HepG2 (cell line): ENCODE results near the gene SELENOM. TPM values are rescaled to one million over a fixed set of nuclear protein-coding genes. Genes with fewer than 3 reads are reported as not detected.

Experiments used
- AGO1 ChIP-seq: fragments of 200-400 bp; formaldehyde crosslinking; IDR thresholded peaks from 2 replicates; pipeline ENCODE4 v1.6.1; 2017; ENCODE audit warnings: mild to moderate bottlenecking, low read depth, low read length, moderate library complexity; ENCODE audit not compliant: poor library complexity, severe bottlenecking
- CREB1 ChIP-seq, 2 experiments: fragments of 450-650 bp in 1 of 2; IDR thresholded peaks; 2 replicates each; pipeline ENCODE4 v1.6.1; 2016 to 2017; ENCODE audit warnings: control low read depth in 1 of 2, mild to moderate bottlenecking in 1 of 2, missing compliant biosample characterization in 1 of 2, missing genetic modification characterization in 1 of 2
- EEA1 ChIP-seq: sonication (generic); formaldehyde crosslinking; IDR thresholded peaks from 2 replicates; pipeline ENCODE4 v1.5.1; 2020; ENCODE audit warnings: mild to moderate bottlenecking, missing genetic modification reagents, borderline replicate concordance
- HNF4A ChIP-seq: sonication (generic); formaldehyde crosslinking; IDR thresholded peaks from 2 replicates; pipeline ENCODE4 v1.4.0; 2020; ENCODE audit warnings: missing genetic modification reagents
- JARID2 ChIP-seq: sonication (generic); formaldehyde crosslinking; IDR thresholded peaks from 2 replicates; pipeline ENCODE4 v1.8.1; 2023; ENCODE audit warnings: missing genetic modification reagents, inconsistent platforms; ENCODE audit not compliant: insufficient replicate concordance
- NAIF1 ChIP-seq: sonication (generic); formaldehyde crosslinking; IDR thresholded peaks from 2 replicates; pipeline ENCODE4 v1.5.0; 2020; ENCODE audit warnings: mild to moderate bottlenecking, missing genetic modification reagents, borderline replicate concordance
- PAWR ChIP-seq: sonication (generic); formaldehyde crosslinking; IDR thresholded peaks from 2 replicates; pipeline ENCODE4 v1.4.0; 2020; ENCODE audit warnings: missing genetic modification reagents, mild to moderate bottlenecking, borderline replicate concordance
- RORA ChIP-seq: sonication (generic); formaldehyde crosslinking; IDR thresholded peaks from 2 replicates; pipeline ENCODE4 v1.5.0; 2020; ENCODE audit warnings: mild to moderate bottlenecking, missing genetic modification reagents, moderate library complexity
- SIN3A ChIP-seq: IDR thresholded peaks from 2 replicates; pipeline ENCODE4 v1.6.1; 2011; ENCODE audit warnings: low read depth, mild to moderate bottlenecking, control low read depth, low read length, borderline replicate concordance
- SIN3B ChIP-seq: fragments of 150-350 bp; IDR thresholded peaks from 2 replicates; pipeline ENCODE4 v1.6.1; 2014; ENCODE audit warnings: low read length
- SOX5 ChIP-seq: IDR thresholded peaks from 2 replicates; pipeline ENCODE4 v1.6.1; 2016; ENCODE audit warnings: borderline replicate concordance
- ZBTB42 ChIP-seq: sonication (generic); formaldehyde crosslinking; IDR thresholded peaks from 2 replicates; pipeline ENCODE4 v1.5.0; 2020; ENCODE audit warnings: mild to moderate bottlenecking, missing genetic modification reagents
- ZEB1 ChIP-seq: IDR thresholded peaks from 2 replicates; pipeline ENCODE4 v1.6.1; 2012; ENCODE audit warnings: mild to moderate bottlenecking, low read depth, inconsistent platforms; ENCODE audit not compliant: insufficient replicate concordance
- ZSCAN31 ChIP-seq: sonication (generic); formaldehyde crosslinking; IDR thresholded peaks from 2 replicates; pipeline ENCODE4 v1.5.0; 2020; ENCODE audit warnings: low read depth, mild to moderate bottlenecking, missing genetic modification reagents
- polyA plus RNA-seq, 8 experiments: library from polyadenylated mRNA; depleted of rRNA in 3 of 8; stranded (reverse) in 7 of 8; unstranded in 1 of 8; fragments of >200 nt; fragmentation: Illumina TruSeq in 4 of 8; extraction: Trizol in 4 of 8; gene quantifications; 2 replicates each; pipeline versions ENCODE4 v1.2.1 to v1.2.3, GENCODE V29; 2011 to 2016; ENCODE audit warnings: low read depth in 4 of 8, missing spikeins in 1 of 8, mixed read lengths in 1 of 8; ENCODE audit not compliant: insufficient read depth in 1 of 8
- total RNA-seq, 5 experiments: library from RNA; depleted of rRNA; stranded (reverse); fragments of >200 nt; fragmentation: Illumina TruSeq; extraction: Trizol; gene quantifications; 2 replicates each; pipeline ENCODE4 v1.2.3, GENCODE V29; 2016; ENCODE audit warnings: low read depth in 1 of 5
- TF ChIP-seq, protein P1 (sequence below): sonication (generic); formaldehyde crosslinking; IDR thresholded peaks from 2 replicates; pipeline ENCODE4 v1.8.1; 2023; ENCODE audit warnings: mild to moderate bottlenecking, missing genetic modification reagents
- TF ChIP-seq, protein P2 (sequence below), 2 experiments: fragments of 450-650 bp in 1 of 2; sonication (generic) in 1 of 2; formaldehyde crosslinking; IDR thresholded peaks; 2 replicates each; pipeline versions ENCODE4 v1.5.0 to v1.8.0; 2020 to 2022; ENCODE audit warnings: mild to moderate bottlenecking in 1 of 2, missing genetic modification reagents in 1 of 2
- TF ChIP-seq, protein P3 (sequence below): IDR thresholded peaks from 2 replicates; pipeline ENCODE4 v1.6.1; 2016; ENCODE audit warnings: low read depth
- TF ChIP-seq, protein P4 (sequence below): sonication (generic); formaldehyde crosslinking; IDR thresholded peaks from 2 replicates; pipeline ENCODE4 v1.5.0; 2020; ENCODE audit warnings: mild to moderate bottlenecking, missing genetic modification reagents, borderline replicate concordance
- TF ChIP-seq, protein P5 (sequence below): IDR thresholded peaks from 2 replicates; pipeline ENCODE4 v1.6.1; 2016; ENCODE audit warnings: missing biosample characterization, missing genetic modification reagents, low read depth
- TF ChIP-seq, protein P6 (sequence below): sonication (generic); formaldehyde crosslinking; IDR thresholded peaks from 2 replicates; pipeline ENCODE4 v1.4.0; 2020; ENCODE audit warnings: missing genetic modification reagents

SELENOM gene
- total and polyA plus RNA-seq, 2 of the 13 experiments (the other 11 are each of a cell fraction or from before 2014, with no cell fraction given): 4.1 to 4.3 TPM

DNA sequence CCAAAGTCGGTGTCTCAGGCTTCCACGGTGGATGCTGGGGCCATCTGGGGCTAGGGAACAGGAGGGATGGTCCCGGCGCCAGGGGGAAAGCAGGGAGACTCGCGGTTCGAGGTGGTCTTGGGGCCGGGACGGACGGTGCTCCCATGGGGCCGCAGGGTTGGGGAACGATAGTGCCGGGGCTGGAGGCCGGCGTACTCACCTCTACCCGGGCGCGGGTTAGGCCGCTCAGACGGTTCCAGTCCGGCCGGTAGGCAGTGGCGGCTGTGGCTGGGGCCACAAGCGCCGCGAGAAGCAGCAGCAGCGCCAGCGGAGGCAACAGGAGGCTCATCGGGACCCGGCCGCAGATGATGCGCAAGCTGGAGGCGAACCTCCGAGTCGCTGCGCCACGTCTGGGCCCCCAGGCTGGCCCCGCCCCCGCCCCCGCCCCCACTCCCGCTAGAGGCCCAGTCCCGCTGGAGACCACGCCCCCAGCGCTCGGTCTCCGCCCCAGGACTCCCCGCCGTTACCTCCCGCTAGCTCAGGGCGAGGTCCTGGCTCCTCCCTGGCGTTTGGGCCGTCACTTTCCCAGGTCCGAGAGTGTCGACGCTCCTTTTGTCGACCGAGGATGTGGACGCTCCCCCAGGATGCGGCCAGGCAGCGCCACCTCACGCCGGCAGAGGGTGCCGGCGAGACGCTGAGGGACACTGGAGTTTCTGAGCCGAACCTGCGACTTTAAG, at the start of gene SELENOM (continued):
- TF ChIP-seq, protein P1, sequence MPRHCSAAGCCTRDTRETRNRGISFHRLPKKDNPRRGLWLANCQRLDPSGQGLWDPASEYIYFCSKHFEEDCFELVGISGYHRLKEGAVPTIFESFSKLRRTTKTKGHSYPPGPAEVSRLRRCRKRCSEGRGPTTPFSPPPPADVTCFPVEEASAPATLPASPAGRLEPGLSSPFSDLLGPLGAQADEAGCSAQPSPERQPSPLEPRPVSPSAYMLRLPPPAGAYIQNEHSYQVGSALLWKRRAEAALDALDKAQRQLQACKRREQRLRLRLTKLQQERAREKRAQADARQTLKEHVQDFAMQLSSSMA (CRISPR knock-in tag): peak; percentile 47; the same call in 1 of the 2 replicates
- TF ChIP-seq SIN3A: no peak
- TF ChIP-seq PAWR (CRISPR knock-in tag): no peak
- TF ChIP-seq JARID2 (CRISPR knock-in tag): no peak
- TF ChIP-seq AGO1: no peak
- TF ChIP-seq ZEB1: no peak
- TF ChIP-seq SOX5 (CRISPR knock-in tag): peak; percentile 39; the same call in 1 of the 2 replicates
- no peak for TF ChIP-seq ZBTB42 (CRISPR knock-in tag)
- no peak for TF ChIP-seq ZSCAN31 (CRISPR knock-in tag)
- peak; percentile 34; the same call in 1 of the 2 replicates for TF ChIP-seq CREB1 (IDR thresholded peaks at IDR 0.05)
- TF ChIP-seq CREB1 (CRISPR knock-in tag; IDR thresholded peaks at IDR 0.05): no peak
- TF ChIP-seq, protein P2, sequence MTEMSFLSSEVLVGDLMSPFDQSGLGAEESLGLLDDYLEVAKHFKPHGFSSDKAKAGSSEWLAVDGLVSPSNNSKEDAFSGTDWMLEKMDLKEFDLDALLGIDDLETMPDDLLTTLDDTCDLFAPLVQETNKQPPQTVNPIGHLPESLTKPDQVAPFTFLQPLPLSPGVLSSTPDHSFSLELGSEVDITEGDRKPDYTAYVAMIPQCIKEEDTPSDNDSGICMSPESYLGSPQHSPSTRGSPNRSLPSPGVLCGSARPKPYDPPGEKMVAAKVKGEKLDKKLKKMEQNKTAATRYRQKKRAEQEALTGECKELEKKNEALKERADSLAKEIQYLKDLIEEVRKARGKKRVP (CRISPR knock-in tag; IDR thresholded peaks at IDR 0.05): no peak
- no peak for TF ChIP-seq RORA (CRISPR knock-in tag)
- no peak for TF ChIP-seq NAIF1 (CRISPR knock-in tag)
- no peak for TF ChIP-seq SIN3B
- TF ChIP-seq, protein P3, sequence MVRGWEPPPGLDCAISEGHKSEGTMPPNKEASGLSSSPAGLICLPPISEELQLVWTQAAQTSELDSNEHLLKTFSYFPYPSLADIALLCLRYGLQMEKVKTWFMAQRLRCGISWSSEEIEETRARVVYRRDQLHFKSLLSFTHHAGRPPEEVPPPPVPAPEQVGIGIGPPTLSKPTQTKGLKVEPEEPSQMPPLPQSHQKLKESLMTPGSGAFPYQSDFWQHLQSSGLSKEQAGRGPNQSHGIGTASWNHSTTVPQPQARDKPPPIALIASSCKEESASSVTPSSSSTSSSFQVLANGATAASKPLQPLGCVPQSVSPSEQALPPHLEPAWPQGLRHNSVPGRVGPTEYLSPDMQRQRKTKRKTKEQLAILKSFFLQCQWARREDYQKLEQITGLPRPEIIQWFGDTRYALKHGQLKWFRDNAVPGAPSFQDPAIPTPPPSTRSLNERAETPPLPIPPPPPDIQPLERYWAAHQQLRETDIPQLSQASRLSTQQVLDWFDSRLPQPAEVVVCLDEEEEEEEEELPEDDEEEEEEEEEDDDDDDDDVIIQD (CRISPR knock-in tag): 0 out of 2 replicates have a peak, but pooled peaks have one; percentile 30
- TF ChIP-seq, protein P4, sequence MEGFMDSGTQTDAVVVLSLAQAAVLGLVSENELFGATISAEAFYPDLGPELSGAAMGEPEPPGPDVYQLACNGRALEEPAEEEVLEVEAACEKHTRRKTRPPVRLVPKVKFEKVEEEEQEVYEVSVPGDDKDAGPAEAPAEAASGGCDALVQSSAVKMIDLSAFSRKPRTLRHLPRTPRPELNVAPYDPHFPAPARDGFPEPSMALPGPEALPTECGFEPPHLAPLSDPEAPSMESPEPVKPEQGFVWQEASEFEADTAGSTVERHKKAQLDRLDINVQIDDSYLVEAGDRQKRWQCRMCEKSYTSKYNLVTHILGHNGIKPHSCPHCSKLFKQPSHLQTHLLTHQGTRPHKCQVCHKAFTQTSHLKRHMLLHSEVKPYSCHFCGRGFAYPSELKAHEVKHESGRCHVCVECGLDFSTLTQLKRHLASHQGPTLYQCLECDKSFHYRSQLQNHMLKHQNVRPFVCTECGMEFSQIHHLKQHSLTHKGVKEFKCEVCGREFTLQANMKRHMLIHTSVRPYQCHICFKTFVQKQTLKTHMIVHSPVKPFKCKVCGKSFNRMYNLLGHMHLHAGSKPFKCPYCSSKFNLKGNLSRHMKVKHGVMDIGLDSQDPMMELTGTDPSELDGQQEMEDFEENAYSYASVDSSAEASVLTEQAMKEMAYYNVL: peak; percentile 10; the same call in 1 of the 2 replicates
- TF ChIP-seq, protein P5, sequence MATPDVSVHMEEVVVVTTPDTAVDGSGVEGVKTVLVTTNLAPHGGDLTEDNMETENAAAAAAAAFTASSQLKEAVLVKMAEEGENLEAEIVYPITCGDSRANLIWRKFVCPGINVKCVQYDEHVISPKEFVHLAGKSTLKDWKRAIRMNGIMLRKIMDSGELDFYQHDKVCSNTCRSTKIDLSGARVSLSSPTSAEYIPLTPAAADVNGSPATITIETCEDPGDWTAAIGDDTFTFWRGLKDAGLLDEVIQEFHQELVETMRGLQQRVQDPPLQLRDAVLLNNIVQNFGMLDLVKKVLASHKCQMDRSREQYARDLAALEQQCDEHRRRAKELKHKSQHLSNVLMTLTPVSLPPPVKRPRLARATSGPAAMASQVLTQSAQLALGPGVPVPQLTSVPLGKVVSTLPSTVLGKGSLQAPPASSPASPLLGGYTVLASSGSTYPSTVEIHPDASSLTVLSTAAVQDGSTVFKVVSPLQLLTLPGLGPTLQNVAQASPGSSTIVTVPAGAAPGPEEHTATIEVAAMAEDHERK (CRISPR knock-in tag): no peak
- TF ChIP-seq, protein P6, sequence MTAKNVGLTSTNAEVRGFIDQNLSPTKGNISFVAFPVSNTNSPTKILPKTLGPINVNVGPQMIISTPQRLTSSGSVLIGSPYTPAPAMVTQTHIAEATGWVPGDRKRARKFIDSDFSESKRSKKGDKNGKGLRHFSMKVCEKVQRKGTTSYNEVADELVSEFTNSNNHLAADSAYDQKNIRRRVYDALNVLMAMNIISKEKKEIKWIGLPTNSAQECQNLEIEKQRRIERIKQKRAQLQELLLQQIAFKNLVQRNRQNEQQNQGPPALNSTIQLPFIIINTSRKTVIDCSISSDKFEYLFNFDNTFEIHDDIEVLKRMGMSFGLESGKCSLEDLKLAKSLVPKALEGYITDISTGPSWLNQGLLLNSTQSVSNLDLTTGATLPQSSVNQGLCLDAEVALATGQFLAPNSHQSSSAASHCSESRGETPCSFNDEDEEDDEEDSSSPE (CRISPR knock-in tag): 0 out of 2 replicates have a peak, but pooled peaks have one; percentile 35
- TF ChIP-seq EEA1 (CRISPR knock-in tag): peak; percentile 41; the same call in 1 of the 2 replicates
- TF ChIP-seq HNF4A (CRISPR knock-in tag): no peak
